DOHH2 (cell line): ENCODE data around the gene TFF3.

ENCODE experiments used
- H3F3A ChIP-seq: fragments of 200-600 bp; sonication (generic), shearing (Covaris generic); 2 replicates; pipeline ENCODE4 v1.6.0; 2016; ENCODE audit warnings: antibody characterized with exemption, mild to moderate bottlenecking; ENCODE audit not compliant: control insufficient read depth, insufficient read depth
- H3K27ac ChIP-seq: fragments of 200-600 bp; sonication (generic); 2 replicates; pipeline ENCODE4 v1.5.1; 2014; ENCODE audit warnings: low read depth, mild to moderate bottlenecking, low read length, moderate library complexity
- H3K27me3 ChIP-seq: fragments of 200-600 bp; sonication (generic); 2 replicates; pipeline ENCODE4 v1.6.1; 2014; ENCODE audit warnings: mild to moderate bottlenecking, low read length, mixed read lengths; ENCODE audit not compliant: control insufficient read depth
- H3K36me3 ChIP-seq: fragments of 200-600 bp; sonication (generic); 2 replicates; pipeline ENCODE4 v1.6.1; 2014; ENCODE audit warnings: mild to moderate bottlenecking, low read length, moderate library complexity, mixed read lengths; ENCODE audit not compliant: control insufficient read depth
- H3K4me1 ChIP-seq: fragments of 200-600 bp; sonication (generic); 2 replicates; pipeline ENCODE4 v1.6.1; 2014; ENCODE audit warnings: mild to moderate bottlenecking, low read length, mixed read lengths; ENCODE audit not compliant: control insufficient read depth
- H3K4me2 ChIP-seq: fragments of 200-600 bp; sonication (generic); 2 replicates; pipeline ENCODE4 v1.6.0; 2014; ENCODE audit warnings: mild to moderate bottlenecking, low read length, moderate library complexity
- H3K4me3 ChIP-seq: fragments of 200-600 bp; sonication (generic); 2 replicates; pipeline ENCODE4 v1.5.1; 2014; ENCODE audit warnings: mild to moderate bottlenecking, low read length, mixed read lengths
- H3K79me2 ChIP-seq: fragments of 200-600 bp; sonication (generic); 2 replicates; pipeline ENCODE4 v1.6.1; 2014; ENCODE audit warnings: mild to moderate bottlenecking, low read length, mixed read lengths; ENCODE audit not compliant: control insufficient read depth
- H3K9me2 ChIP-seq: fragments of 200-600 bp; sonication (generic); replicated peaks from 2 replicates; pipeline ENCODE4 v1.6.1; 2014; ENCODE audit warnings: mild to moderate bottlenecking, low read length, mixed read lengths; ENCODE audit not compliant: control insufficient read depth
- H3K9me3 ChIP-seq: fragments of 200-600 bp; sonication (generic); 2 replicates; pipeline ENCODE4 v1.6.1; 2014; ENCODE audit warnings: antibody characterized with exemption, low read length, mixed read lengths; ENCODE audit not compliant: control insufficient read depth, insufficient read depth
- H4K20me1 ChIP-seq: fragments of 200-600 bp; sonication (generic); 2 replicates; pipeline ENCODE4 v1.6.0; 2014; ENCODE audit warnings: low read depth, mild to moderate bottlenecking, antibody characterized with exemption, low read length, moderate library complexity; ENCODE audit not compliant: control insufficient read depth, insufficient read depth
- CTCF ChIP-seq: fragments of 200-600 bp; sonication (generic); IDR thresholded peaks from one replicate; pipeline ENCODE4 v1.5.1; 2014; ENCODE audit warnings: antibody characterized with exemption, mild to moderate bottlenecking, low read depth, low read length; ENCODE audit not compliant: poor library complexity, severe bottlenecking
- EZH2phosphoT487 ChIP-seq: fragments of 200-600 bp; sonication (generic); IDR thresholded peaks from 2 replicates; pipeline ENCODE4 v1.6.1; 2017; ENCODE audit warnings: borderline replicate concordance, mild to moderate bottlenecking, antibody characterized with exemption, low read length, moderate library complexity, mixed read lengths

TFF3 gene

GRCh38 chr21:42320791-42321190 lies 5.6 kb upstream of the TFF3 start:
- no peaks in the 10 kb centered on the region for H3F3A ChIP-seq
- peaks cover 22% of the 10 kb centered on the region for H3K27me3 ChIP-seq
- H3K79me2 ChIP-seq, result no peaks in the 10 kb centered on the region
- no peak overlapping the region for H3K4me2 ChIP-seq
- no peaks in the 10 kb centered on the region for H3K9me3 ChIP-seq
- H3K4me3 ChIP-seq, result no peak overlapping the region
- peaks cover 14% of the 10 kb centered on the region for H3K4me1 ChIP-seq
- H4K20me1 ChIP-seq, result no peaks in the 10 kb centered on the region
- TF ChIP-seq EZH2phosphoT487 (no peak), CTCF (no peak)
- H3K36me3 ChIP-seq, result no peaks in the 10 kb centered on the region
- H3K27ac ChIP-seq, result no peak overlapping the region
- no peaks in the 10 kb centered on the region for H3K9me2 ChIP-seq

- TF ChIP-seq EZH2phosphoT487 (no peak), CTCF (peak; percentile 17)
- no peak overlapping the region for H3K27ac ChIP-seq
- H3K4me1 ChIP-seq, result peaks cover 14% of the 10 kb centered on the region
- no peaks in the 10 kb centered on the region for H3F3A ChIP-seq
- H4K20me1 ChIP-seq, result no peaks in the 10 kb centered on the region
- H3K9me2 ChIP-seq, result no peaks in the 10 kb centered on the region
- H3K9me3 ChIP-seq, result no peaks in the 10 kb centered on the region
- H3K4me3 ChIP-seq, result peak overlapping the region; percentile 30; the same call in 1 of the 2 replicates
- H3K79me2 ChIP-seq, result no peaks in the 10 kb centered on the region
- peaks cover 19% of the 10 kb centered on the region for H3K27me3 ChIP-seq
- no peaks in the 10 kb centered on the region for H3K36me3 ChIP-seq
- H3K4me2 ChIP-seq, result peak overlapping the region; percentile 48
These were observed 4.8 kb upstream of the TFF3 start for GRCh38 chr21:42319851-42320572.

GRCh38 chr21:42319376-42319775 lies 4.2 kb upstream of the TFF3 start:
- H3K9me3 ChIP-seq, result no peaks in the 10 kb centered on the region
- H3K4me1 ChIP-seq, result peaks cover 14% of the 10 kb centered on the region
- peak overlapping the region; percentile 48 for H3K4me2 ChIP-seq
- H3K79me2 ChIP-seq, result no peaks in the 10 kb centered on the region
- TF ChIP-seq EZH2phosphoT487 (no peak), CTCF (no peak)
- H4K20me1 ChIP-seq, result no peaks in the 10 kb centered on the region
- H3F3A ChIP-seq, result no peaks in the 10 kb centered on the region
- H3K27ac ChIP-seq, result no peak overlapping the region
- peak overlapping the region; percentile 30 for H3K4me3 ChIP-seq
- H3K9me2 ChIP-seq, result no peaks in the 10 kb centered on the region
- H3K36me3 ChIP-seq, result no peaks in the 10 kb centered on the region
- H3K27me3 ChIP-seq, result peaks cover 20% of the 10 kb centered on the region
